Natural killer cell (primary cell): Measurements from ENCODE around the gene SLX4IP. TPM values are rescaled to one million over a fixed set of nuclear protein-coding genes. Genes with fewer than 3 reads are reported as not detected.
A peak's percentile ranks its signal among the peaks of the same experiment; 100 is the strongest.

Experiments used
- ATAC-seq, 3 donors: fragments of 150-1000 bp in 2 of 3; fragments of 200-7000 bp in 1 of 3; cut with Tn5 transposase; 1 replicate in 1 of 3; 2 replicates in 2 of 3; pipeline ENCODE4 v1.10.0; 2021; ENCODE audit warnings: mild to moderate bottlenecking in 2 of 3, moderate library complexity in 2 of 3
- DNase-seq, 2 donors: peaks; one replicate each; pipeline versions ENCODE4 v3.0.0 to v3.0.0-alpha.2; 2013 to 2021; ENCODE audit warnings: mixed read lengths in 1 of 2
- H3K27ac ChIP-seq: one replicate; pipeline ENCODE4 v1.5.1; 2013; ENCODE audit warnings: mild to moderate bottlenecking, low read length
- H3K27me3 ChIP-seq: one replicate; pipeline ENCODE4 v1.6.1; 2013; ENCODE audit warnings: low read length; ENCODE audit not compliant: control insufficient read depth, insufficient read depth
- H3K36me3 ChIP-seq: one replicate; pipeline ENCODE4 v1.6.1; 2013; ENCODE audit warnings: low read length; ENCODE audit not compliant: control insufficient read depth, insufficient read depth
- H3K4me1 ChIP-seq: one replicate; pipeline ENCODE4 v1.6.1; 2013; ENCODE audit warnings: low read length; ENCODE audit not compliant: control insufficient read depth, insufficient read depth
- H3K4me3 ChIP-seq: one replicate; pipeline ENCODE4 v1.5.1; 2013; ENCODE audit warnings: low read length
- H3K9me3 ChIP-seq: one replicate; pipeline ENCODE4 v1.6.1; 2013; ENCODE audit warnings: low read length; ENCODE audit not compliant: control insufficient read depth, insufficient read depth
- H3K27ac Mint-ChIP-seq, 2 donors: one replicate each; pipeline ENCODE4 v1.8.0; 2022; ENCODE audit warnings: mild to moderate bottlenecking in 2 of 2, mixed read lengths in 2 of 2, moderate library complexity in 1 of 2
- H3K27me3 Mint-ChIP-seq, 2 donors: one replicate each; pipeline ENCODE4 v1.8.0; 2022; ENCODE audit warnings: low read depth in 2 of 2, mixed read lengths in 2 of 2
- H3K36me3 Mint-ChIP-seq: one replicate; pipeline ENCODE4 v1.8.0; 2022; ENCODE audit warnings: mixed read lengths
- H3K4me1 Mint-ChIP-seq, 2 donors: one replicate each; pipeline ENCODE4 v1.8.0; 2022; ENCODE audit warnings: mixed read lengths in 2 of 2
- H3K4me3 Mint-ChIP-seq: one replicate; pipeline ENCODE4 v1.8.0; 2022; ENCODE audit warnings: mild to moderate bottlenecking, moderate library complexity, mixed read lengths
- H3K9me3 Mint-ChIP-seq, 2 donors: one replicate each; pipeline ENCODE4 v1.8.0; 2022; ENCODE audit warnings: mixed read lengths in 2 of 2
- CTCF ChIP-seq: fragments of 200-600 bp; IDR thresholded peaks from one replicate; pipeline ENCODE4 v1.8.0; 2022; ENCODE audit warnings: antibody characterized with exemption
- WGBS: methylation state at CpG from one replicate; pipeline ENCODE4 v1.1.7; 2013; ENCODE audit warnings: missing lambda C conversion rate; ENCODE audit not compliant: insufficient coverage; 5-methylcytosine and 5-hydroxymethylcytosine counted together
- intact Hi-C: fragments of 100-400 bp; cut with micrococcal nuclease; formaldehyde crosslinking; loops from one replicate; pipeline ENCODE4 v1.14.2; 2022
- total RNA-seq, 4 donors: library from RNA; stranded (reverse); fragments of 120-200 nt in 1 of 4; gene quantifications; one replicate each; pipeline versions ENCODE4 v1.2.3 to v1.2.4, GENCODE V29; 2013 to 2022

Gene SLX4IP
- total RNA-seq, 3 donors from 2014 or later (not counting 1 experiment from before 2014, with no cell fraction given), result 2.9 to 5.5 (median 5.2) TPM

- peak within 1 kb of the TSS; percentile 48 for H3K4me3 ChIP-seq
- Mint-ChIP-seq H3K36me3 (no peaks in the 10 kb centered on the region), H3K27me3 (peaks cover 22 to 23% of the 10 kb centered on the region in 2 donors), H3K27ac (peak within 1 kb of the TSS; percentile 87 to 97), H3K4me1 (peaks cover 23 to 40% of the 10 kb centered on the region in 2 donors), H3K9me3 (no peaks in the 10 kb centered on the region), H3K4me3 (peak within 1 kb of the TSS; percentile 97)
- DNase-seq (peak; percentile 56 to 81), ATAC-seq (peak; percentile 68 to 86 (median 75))
- no peaks in the 10 kb centered on the region for H3K36me3 ChIP-seq
- H3K9me3 ChIP-seq, result no peaks in the 10 kb centered on the region
- no peak for TF ChIP-seq CTCF
- peaks cover 33% of the 10 kb centered on the region for H3K4me1 ChIP-seq
- intact Hi-C loops, result loop anchor here (5.0 to 10.0 kb wide), 3 partner anchors 117 to 239 kb away; partner anchors contain the start of genes MKKS and SLX4IP
- peaks cover 8% of the 10 kb centered on the region for H3K27me3 ChIP-seq
- WGBS, result under 1% methylated on average over 83 of the region's 84 CpGs
- peak within 1 kb of the TSS; percentile 80 for H3K27ac ChIP-seq
These were observed 239.0 kb downstream of the SLX4IP start, which contains the start of gene JAG1 for GRCh38 chr20:10673842-10674683. TSS of gene JAG1 (minus strand) at chr20:10673999. CDS start at chr20:10673530, 469 bp downstream.

GRCh38 chr20:10674684-10675449 lies 239.8 kb downstream of the SLX4IP start:
- Mint-ChIP-seq H3K4me3 (peak overlapping the region; percentile 82), H3K36me3 (no peaks in the 10 kb centered on the region), H3K4me1 (peaks cover 23 to 40% of the 10 kb centered on the region in 2 donors), H3K27me3 (peaks cover 22 to 23% of the 10 kb centered on the region in 2 donors), H3K27ac (peak overlapping the region in 1 of 2 donors; percentile 47), H3K9me3 (no peaks in the 10 kb centered on the region)
- peak; percentile 22 to 63 for DNase-seq
- intact Hi-C loops, result loop anchor here (5.0 to 10.0 kb wide), 3 partner anchors 118 to 240 kb away; partner anchors contain the start of genes MKKS and SLX4IP
- ATAC-seq, result peak; percentile 41 to 61 (median 55)
- H3K4me3 ChIP-seq, result peak overlapping the region; percentile 48
- H3K27ac ChIP-seq, result peak overlapping the region; percentile 80
- TF ChIP-seq CTCF, result peak; percentile 68
- H3K4me1 ChIP-seq, result peaks cover 33% of the 10 kb centered on the region
- H3K9me3 ChIP-seq, result no peaks in the 10 kb centered on the region
- no peaks in the 10 kb centered on the region for H3K36me3 ChIP-seq
- H3K27me3 ChIP-seq, result peaks cover 8% of the 10 kb centered on the region
- WGBS, result 3% methylated on average over 38 of the region's 38 CpGs

- H3K9me3 Mint-ChIP-seq, result no peaks in the 10 kb centered on the region
- H3K36me3 ChIP-seq, result no peaks in the 10 kb centered on the region
- intact Hi-C loops, result loop anchor here (10.0 kb wide), 1 partner anchor 241 kb away; the partner anchor contains the start of genes MKKS and SLX4IP
- peaks cover 23 to 38% of the 10 kb centered on the region in 2 donors for H3K4me1 Mint-ChIP-seq
- H3K4me3 Mint-ChIP-seq, result peak overlapping the region; percentile 82
- H3K27ac ChIP-seq, result no peak overlapping the region
- H3K27me3 Mint-ChIP-seq, result peaks cover 22 to 23% of the 10 kb centered on the region in 2 donors
- H3K27me3 ChIP-seq, result peaks cover 8% of the 10 kb centered on the region
- no peak for TF ChIP-seq CTCF
- WGBS, result 97% methylated on average over 4 of the region's 4 CpGs
- H3K4me1 ChIP-seq, result peaks cover 33% of the 10 kb centered on the region
- no peak overlapping the region for H3K4me3 ChIP-seq
- no peak for ATAC-seq
- H3K36me3 Mint-ChIP-seq, result no peaks in the 10 kb centered on the region
- peak overlapping the region in 1 of 2 donors; percentile 47 for H3K27ac Mint-ChIP-seq
- no peak for DNase-seq
- H3K9me3 ChIP-seq, result no peaks in the 10 kb centered on the region
These were observed 240.3 kb downstream of the SLX4IP start for GRCh38 chr20:10675450-10675848.
